Nephron progenitor cell (in vitro differentiated cells): ENCODE measurements around the gene NTS.

Source experiments
- DNase-seq: peaks from one replicate; pipeline ENCODE4 v3.0.0; 2021
- H3K27ac Mint-ChIP-seq: 2 replicates; pipeline ENCODE4 v1.8.0; 2021; ENCODE audit warnings: mild to moderate bottlenecking, moderate library complexity, mixed read lengths
- H3K27me3 Mint-ChIP-seq: 2 replicates; pipeline ENCODE4 v1.8.0; 2021; ENCODE audit warnings: mild to moderate bottlenecking, low read depth, mixed read lengths; ENCODE audit not compliant: poor library complexity
- H3K36me3 Mint-ChIP-seq: 2 replicates; pipeline ENCODE4 v1.8.0; 2021; ENCODE audit warnings: low read depth, mixed read lengths
- H3K4me1 Mint-ChIP-seq: 2 replicates; pipeline ENCODE4 v1.8.0; 2021; ENCODE audit warnings: mixed read lengths
- H3K4me3 Mint-ChIP-seq: 2 replicates; pipeline ENCODE4 v1.8.0; 2021; ENCODE audit warnings: mild to moderate bottlenecking, moderate library complexity, mixed read lengths
- H3K9me3 Mint-ChIP-seq: 2 replicates; pipeline ENCODE4 v1.8.0; 2021; ENCODE audit warnings: mild to moderate bottlenecking, moderate library complexity, mixed read lengths
- TF ChIP-seq, protein P1 (sequence below): fragments of 200-600 bp; sonication (generic); IDR thresholded peaks from 2 replicates; pipeline ENCODE4 v1.5.0; 2021; ENCODE audit warnings: antibody characterized with exemption

NTS gene

DNA sequence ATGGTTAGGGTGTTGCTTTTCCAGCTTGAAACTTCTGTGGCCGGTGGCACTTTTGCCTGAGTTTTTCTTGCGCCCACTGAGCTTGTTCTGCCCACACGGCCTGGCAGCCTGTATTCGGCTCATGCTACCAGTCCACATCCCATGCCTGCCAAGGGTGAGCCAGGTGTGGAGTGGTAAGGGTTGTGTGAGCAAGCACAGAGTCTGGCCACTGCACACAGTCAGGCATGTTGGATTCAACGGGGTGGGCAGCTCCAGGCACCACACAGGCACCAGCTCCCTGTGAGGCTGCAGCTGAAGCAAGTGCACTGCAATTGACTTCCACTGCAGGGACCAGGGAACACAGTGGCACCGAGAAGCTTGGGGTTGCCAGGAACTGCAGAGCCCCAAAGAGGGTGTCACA, 18.8 kb upstream of the NTS start:
- Mint-ChIP-seq H3K4me3 (no peak overlapping the region), H3K36me3 (no peaks in the 10 kb centered on the region), H3K27me3 (no peaks in the 10 kb centered on the region), H3K4me1 (no peaks in the 10 kb centered on the region), H3K9me3 (peaks cover 9% of the 10 kb centered on the region), H3K27ac (no peak overlapping the region)
- TF ChIP-seq, protein P1, sequence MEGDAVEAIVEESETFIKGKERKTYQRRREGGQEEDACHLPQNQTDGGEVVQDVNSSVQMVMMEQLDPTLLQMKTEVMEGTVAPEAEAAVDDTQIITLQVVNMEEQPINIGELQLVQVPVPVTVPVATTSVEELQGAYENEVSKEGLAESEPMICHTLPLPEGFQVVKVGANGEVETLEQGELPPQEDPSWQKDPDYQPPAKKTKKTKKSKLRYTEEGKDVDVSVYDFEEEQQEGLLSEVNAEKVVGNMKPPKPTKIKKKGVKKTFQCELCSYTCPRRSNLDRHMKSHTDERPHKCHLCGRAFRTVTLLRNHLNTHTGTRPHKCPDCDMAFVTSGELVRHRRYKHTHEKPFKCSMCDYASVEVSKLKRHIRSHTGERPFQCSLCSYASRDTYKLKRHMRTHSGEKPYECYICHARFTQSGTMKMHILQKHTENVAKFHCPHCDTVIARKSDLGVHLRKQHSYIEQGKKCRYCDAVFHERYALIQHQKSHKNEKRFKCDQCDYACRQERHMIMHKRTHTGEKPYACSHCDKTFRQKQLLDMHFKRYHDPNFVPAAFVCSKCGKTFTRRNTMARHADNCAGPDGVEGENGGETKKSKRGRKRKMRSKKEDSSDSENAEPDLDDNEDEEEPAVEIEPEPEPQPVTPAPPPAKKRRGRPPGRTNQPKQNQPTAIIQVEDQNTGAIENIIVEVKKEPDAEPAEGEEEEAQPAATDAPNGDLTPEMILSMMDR: no peak
- no peak for DNase-seq

DNA sequence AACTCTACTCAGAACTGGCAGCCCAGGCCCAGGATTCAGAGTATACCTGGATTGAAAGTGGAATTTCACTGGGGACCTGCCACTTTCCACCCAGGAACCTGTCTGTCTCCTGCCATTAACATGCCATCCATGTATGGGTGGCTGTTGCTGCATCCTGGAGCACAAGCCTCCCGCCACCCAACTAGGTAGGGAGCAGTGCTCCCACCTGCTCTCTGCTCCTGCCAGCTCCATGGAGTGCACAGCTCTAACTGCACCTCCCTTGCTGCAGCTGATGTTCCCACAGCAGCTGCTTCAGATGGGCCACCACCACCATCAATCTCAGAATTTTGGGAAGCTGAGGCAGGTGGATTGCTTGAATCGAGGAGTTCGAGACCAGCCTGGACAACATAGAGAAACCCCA, 17.1 kb upstream of the NTS start:
- H3K9me3 Mint-ChIP-seq: peaks cover 4% of the 10 kb centered on the region

DNA sequence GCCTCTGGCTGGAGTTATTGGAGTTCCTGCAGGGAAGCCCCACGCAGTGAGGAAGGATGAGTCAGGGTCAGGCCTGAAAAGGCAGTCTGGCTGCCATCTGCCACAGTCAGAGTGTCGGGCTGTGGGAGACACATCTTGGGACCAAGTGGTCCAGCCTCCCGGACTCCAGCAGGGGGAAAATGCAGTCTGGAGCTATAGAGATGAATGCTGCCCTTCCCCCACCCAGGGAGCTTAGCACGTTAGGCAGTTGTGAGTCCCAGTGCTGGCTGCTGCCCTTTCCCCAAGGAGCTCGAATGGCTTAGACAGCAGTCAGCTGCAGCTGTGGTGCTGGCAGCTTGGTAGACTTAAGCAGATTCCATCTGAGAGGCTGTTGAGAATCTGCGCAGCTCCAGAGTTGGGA, 8.2 kb upstream of the NTS start:
- H3K4me1 Mint-ChIP-seq: no peaks in the 10 kb centered on the region
- TF ChIP-seq, protein P1: no peak
- H3K36me3 Mint-ChIP-seq: no peaks in the 10 kb centered on the region
- no peak overlapping the region for H3K4me3 Mint-ChIP-seq
- H3K27ac Mint-ChIP-seq: no peak overlapping the region
- peaks cover 5% of the 10 kb centered on the region for H3K9me3 Mint-ChIP-seq
- DNase-seq: no peak
- H3K27me3 Mint-ChIP-seq: no peaks in the 10 kb centered on the region

More for the DNA sequence above, 17.1 kb upstream of the NTS start:
- Mint-ChIP-seq H3K36me3 (no peaks in the 10 kb centered on the region), H3K27ac (no peak overlapping the region), H3K4me3 (no peak overlapping the region), H3K27me3 (no peaks in the 10 kb centered on the region), H3K4me1 (no peaks in the 10 kb centered on the region)
- TF ChIP-seq, protein P1: no peak
- DNase-seq: no peak

DNA sequence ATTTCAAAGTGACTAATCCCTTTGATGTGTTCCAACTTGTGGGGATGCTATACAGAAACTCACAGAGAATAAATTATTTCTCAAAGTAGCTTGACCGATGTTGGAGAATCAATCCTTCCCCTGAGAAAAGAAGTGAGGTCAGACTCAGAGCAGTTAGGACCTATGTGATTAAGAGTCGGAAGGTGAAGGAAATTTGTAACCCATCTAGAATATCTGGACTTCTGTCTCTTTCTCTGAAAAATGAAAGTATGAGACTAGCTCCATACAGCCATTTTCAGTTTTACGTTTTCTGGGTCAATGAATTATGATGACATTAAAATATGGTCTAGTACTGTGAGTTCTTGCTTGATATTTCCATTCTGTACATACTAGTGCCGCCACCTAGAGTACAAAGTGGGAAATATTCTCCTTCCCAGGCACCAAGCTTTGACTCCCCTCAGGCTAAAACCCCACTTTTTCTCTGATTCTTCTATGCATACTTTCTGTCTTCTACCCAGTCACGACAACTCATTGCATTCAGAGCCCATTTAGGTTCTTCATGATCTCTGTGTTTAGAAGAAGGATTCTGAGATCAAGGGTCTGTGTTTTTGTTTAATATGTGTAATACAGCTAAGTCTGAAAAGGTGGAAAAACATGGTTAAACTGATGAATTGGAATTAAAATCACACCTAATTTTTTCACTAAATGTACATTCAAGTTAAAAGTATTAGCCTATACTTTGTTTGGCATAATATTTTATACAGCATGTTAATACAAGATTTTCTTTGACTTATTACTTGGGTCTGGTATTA, 6.9 kb upstream of the NTS start:
- Mint-ChIP-seq H3K4me1 (no peaks in the 10 kb centered on the region), H3K36me3 (no peaks in the 10 kb centered on the region), H3K27ac (no peak overlapping the region), H3K4me3 (no peak overlapping the region), H3K9me3 (peaks cover 5% of the 10 kb centered on the region), H3K27me3 (no peaks in the 10 kb centered on the region)
- no peak for DNase-seq
- TF ChIP-seq, protein P1: peak; percentile 76

DNA sequence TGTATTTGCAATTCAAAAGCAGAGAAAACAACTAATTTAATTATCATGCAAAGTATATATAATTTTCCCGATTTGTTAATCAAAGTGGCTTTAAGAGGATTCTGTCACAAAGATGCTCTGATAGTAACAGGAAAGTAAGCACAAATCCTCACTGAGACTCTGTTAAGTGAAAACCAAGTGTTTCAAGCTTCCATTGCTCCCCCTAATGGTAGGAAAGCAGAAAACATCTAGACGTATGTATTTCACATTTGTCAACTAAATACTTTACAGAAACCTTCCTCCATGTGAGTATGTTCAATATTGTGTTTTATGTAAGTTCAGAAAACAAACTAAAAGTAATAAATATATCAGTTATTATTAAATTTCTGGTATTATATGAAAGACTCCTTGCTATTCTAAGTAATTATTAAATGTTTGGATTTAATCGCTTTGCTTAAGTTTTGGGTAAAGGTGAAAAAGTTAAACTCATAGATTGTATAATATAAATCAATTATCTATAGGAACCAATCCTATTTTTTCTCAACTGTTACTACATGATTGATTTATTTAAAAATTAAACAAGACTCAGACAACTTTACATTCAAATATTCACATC, 1.5 kb upstream of the NTS start:
- no peak overlapping the region for H3K4me3 Mint-ChIP-seq
- no peaks in the 10 kb centered on the region for H3K27me3 Mint-ChIP-seq
- H3K27ac Mint-ChIP-seq: no peak overlapping the region
- no peaks in the 10 kb centered on the region for H3K9me3 Mint-ChIP-seq
- peaks cover 12% of the 10 kb centered on the region for H3K4me1 Mint-ChIP-seq
- DNase-seq: no peak
- TF ChIP-seq, protein P1: peak; percentile 79
- H3K36me3 Mint-ChIP-seq: no peaks in the 10 kb centered on the region

DNA sequence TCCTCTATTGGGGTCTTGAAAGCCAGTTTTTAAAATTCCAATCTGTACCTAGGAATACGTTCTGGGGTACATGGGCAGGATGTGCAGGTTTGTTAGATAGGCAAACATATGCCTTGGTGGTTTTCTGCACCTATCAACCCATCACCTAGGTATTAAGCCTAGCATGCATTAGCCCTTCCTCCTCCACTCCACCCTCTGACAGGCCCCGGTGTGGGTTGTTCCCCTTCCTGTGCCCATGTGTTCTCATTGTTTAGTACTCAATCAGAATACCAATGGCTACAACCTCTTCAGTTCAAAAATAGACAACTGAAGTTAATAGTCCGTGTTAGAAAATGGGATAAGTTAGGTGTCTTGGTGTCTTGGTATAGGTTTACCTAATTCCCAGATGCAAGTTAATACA, 3.4 kb downstream of the NTS start:
- peaks cover 12% of the 10 kb centered on the region for H3K4me1 Mint-ChIP-seq
- no peak overlapping the region for H3K27ac Mint-ChIP-seq
- no peak for DNase-seq
- H3K27me3 Mint-ChIP-seq: no peaks in the 10 kb centered on the region
- TF ChIP-seq, protein P1: no peak
- H3K36me3 Mint-ChIP-seq: no peaks in the 10 kb centered on the region
- H3K9me3 Mint-ChIP-seq: no peaks in the 10 kb centered on the region
- no peak overlapping the region for H3K4me3 Mint-ChIP-seq
